NCI-H1092 treated with DMSO at 0.1 percent for 48 hours (cell line): ENCODE measurements around the gene SGTB.
A peak's percentile ranks its signal among the peaks of the same experiment; 100 is the strongest.
"Not testable (repeated sequence)": the region's sequence is repeated elsewhere in the genome, so short reads cannot be mapped to it uniquely, and the experiment has no call there.

Experiments
- DNase-seq: peaks from one replicate; lab custom pipeline; 2025; lab: John Stamatoyannopoulos, UW

Gene SGTB

DNA sequence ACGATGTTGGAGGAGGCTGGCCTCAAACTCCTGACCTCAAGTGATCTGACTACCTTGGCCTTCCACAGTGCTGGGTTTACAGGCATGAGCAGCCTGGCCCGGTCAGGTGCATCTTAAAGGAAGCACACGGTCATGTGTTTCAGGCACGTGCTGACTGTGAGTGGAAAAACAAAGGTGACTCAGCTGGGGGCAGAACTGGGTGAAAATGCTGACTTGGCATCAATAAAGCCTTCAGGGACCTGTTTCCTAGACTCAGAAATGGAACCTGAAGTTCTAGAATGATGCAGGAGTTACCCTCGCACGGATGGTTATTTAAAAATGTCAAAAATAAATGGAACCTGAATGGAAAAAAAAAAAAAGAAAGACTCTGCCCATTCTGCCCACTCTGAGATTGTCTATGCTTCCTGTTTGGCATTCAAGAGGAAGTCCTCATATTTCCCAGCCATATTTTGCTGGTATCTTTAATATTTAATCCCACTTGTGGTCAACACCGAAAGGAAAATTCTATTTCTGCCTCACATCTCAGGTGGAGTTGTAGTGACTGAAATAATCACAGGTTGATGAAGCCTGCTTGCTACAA is 12.4 kb upstream of the SGTB start:
- not testable (repeated sequence) for DNase-seq

DNA sequence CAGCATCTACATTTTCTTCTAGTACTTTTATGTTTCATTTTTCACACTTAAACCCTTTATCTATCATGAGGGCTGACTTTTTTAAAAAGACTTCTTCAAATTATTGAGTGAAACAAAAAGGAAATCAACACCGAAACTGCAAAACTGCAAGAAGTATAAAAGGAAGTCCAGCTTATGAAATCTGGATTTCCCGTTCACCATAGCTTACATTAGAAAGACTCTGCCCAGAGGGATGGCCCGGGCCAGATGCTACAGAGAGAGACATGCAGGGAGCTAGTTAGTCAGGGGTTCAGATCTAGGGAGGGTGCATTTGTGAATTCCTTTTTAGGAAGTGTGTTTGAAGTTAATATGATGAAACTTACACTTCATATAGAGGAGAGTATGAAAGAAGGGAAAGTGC is 10.1 kb upstream of the SGTB start:
- not testable (repeated sequence) for DNase-seq

DNA sequence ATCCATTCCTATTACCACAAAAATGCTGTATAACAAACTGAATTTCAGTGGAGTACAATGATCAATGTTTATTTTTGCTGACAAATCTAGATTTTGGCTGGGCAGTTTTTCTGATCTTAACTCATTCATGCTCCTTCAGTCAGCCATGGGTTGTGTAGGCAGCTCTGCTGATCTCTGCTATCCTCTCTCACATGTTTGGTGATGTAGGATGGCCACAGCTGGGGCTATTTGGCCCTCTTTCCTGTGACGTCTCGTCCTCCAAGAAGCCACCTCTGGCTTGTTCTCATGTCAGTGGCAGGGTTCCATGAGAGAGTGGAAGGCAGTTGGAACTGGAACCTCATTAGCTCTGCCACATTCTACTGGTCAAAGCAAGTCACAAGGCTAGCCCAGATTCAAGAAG is 9.0 kb upstream of the SGTB start:
- DNase-seq: no peak

DNA sequence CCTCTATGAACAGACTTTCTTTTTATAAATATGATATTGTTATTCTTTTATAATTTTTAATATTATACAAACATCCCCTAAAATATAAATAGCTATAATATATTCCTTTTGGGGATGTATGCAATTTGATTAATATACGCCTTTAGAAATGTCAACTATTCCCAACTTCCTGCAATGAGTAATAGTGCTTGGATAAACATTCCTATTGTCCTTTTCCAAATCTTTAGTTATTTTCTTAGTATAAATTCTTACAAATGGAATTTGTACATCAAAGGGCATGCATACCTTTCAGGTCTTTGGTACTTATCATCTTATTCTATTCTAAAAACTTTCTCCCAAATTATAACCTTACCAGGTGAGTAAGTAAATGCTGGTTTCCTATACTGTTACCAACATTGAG is 6.3 kb upstream of the SGTB start:
- DNase-seq: no peak

DNA sequence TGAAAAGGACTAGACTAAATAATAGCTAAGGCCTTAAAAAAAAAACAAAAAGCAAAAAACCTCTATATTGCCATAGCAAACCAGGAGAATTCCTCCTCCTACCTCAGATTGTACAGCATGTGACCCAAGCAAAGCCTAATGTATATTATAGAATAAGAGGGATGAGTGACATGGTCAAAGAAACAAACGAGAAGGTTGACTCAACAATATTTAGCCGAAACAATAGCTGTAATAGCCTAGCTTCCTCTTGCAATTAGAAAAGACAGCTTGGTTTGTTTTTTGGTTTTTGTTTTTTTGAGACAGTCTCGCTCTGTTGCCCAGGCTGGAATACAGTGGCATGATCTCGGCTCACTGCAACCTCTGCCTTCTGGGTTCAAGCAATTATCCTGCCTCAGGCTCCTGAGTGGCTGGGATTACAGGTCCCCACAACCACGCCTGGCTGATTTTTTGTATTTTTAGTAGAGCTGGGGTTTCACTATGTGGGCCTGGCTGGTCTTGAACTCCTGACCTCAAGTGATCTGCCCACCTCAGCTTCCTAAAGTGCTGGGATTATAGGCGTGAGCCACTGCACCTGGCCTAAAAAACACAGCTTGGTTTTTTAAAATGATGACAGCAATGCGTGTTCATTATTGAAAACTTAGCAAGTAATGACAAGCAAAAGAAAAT is 5.7 kb upstream of the SGTB start:
- no peak for DNase-seq

DNA sequence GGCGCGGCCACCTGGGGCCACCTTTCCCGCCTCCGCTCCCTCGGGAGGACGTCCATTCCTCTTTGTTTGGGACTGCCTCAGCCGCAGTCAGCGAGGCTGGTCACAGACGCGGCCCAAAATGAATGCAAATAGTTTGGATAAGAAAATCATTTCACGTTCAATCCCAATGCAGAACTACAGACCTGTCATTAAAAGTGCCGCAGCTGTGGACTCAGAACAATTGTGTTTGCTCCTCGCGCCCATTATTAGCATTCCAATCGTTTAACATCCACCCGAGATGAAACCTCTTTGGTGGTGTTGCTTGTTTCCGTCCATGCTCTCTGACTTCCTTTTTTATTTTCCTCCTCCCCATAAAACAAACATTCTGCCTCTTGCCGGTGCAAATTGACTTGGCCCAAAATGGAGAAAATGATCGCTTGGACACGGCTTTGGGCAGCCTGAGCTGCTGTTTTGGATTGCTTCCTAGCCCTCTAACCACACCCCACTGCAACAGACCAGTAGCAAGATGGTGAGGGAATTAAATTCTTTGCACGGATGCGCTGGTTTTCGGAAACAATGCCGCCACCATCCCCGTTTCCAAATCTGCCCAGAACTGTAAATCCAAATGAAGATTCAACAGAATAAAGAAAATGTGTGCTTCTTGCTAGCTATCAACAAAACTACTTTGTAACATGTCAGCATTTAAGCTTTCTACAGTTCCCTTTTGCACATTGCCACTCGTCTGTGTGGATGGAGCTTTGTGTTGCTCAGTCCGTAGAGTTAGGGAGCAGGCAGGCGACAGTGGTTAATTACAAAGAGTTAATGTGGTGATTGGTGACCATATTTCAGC is 880 bp upstream of the SGTB start:
- DNase-seq: peak; percentile 32

DNA sequence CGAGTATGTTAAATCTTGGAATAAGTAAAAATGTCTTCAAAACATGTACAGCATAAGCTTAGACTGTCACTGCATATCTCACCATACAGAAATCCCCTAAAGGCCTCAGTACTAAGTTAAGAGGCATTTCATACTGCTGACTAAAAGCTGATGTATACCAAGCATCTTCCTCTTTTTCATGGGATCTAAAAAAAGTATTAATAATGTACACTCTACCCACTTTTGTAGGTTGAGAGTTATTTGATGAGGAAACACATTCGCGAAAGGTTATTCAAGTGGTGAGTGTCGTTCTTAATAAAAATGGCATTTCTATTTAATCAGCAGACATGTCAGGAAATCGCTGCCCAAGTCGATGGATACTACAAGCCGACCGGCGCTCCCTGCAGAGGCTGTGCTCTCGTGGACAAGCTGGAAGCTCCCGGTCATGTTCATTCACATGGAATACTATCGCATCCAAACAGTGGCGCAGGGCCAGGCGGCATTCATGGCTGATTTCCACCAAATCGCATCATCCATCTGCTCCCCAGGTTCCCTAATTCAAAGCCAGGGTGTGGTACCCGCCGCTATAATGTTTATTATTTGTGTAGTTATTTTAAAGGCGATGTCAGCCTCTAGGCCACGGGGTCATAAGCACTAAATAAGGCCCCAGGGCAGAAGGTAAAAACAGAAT is 724 bp downstream of the SGTB start:
- peak; percentile 52 for DNase-seq

DNA sequence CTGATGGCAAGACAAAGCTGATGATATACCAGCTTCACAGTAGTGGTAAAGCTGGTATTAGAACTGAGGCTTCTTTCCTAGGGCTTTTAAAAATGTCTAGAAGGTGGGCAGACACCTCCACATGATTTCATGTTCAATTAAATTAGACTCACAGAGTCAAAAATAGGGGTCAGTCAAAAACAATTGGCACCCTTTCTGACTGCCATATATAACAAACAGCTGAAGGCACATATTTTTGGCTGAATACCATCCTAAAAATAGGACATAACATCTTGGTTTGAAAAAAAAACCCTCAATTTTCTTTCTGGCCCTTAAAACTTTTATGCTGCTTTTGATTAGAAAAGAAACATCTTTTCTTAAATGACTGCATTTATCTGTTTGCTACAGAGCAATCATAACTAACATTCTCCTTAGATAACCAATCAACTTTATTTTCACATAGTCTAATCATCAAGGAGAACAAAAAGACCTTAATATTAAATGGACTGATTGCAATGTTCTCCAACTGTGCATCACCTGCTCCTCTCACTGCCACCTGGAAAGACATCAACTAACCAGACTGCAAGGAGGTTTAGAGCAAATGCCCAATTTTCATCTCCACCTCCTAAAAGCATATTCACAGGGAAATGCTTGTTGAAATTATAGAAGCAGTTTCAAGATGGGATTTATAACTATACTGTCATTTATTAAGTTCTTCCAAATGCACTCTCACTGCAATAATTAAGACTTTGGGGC is 3.2 kb downstream of the SGTB start:
- no peak for DNase-seq

DNA sequence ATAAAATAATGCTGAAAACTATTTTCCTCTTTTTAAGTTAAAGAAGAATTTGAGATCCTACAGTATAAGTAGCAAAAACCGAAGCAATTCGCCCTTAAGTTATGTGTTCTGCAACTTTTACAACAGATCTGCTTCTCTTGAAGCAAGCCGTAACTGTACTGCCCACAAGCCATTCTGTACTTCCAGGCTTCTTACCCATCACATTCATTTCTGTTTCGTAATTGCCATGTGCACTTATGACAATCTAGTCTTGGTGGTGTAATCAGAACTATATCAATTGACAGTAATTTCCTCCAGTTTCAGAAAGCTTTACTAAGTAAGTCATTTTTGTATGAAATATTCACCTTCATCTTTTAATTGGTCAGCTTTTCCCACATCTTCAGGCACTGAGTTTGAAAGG is 13.8 kb downstream of the SGTB start:
- DNase-seq: no peak

DNA sequence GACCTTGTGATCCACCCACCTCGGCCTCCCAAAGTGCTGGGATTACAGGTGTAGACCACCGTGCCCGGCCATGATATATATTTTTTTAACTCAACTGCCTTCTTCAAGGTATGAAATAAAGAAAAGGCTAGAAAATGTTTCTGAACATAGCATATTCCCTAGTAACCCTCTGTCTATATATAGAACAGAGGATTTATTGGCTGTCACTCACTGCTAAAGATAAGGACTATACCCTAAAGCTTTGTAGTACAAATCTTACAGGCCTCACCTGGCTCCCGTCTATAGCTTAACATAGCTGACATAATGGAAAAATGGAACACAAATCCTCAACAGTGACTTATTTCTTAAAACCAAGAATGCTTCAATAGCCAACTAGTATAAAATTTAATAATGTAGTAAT is 14.2 kb downstream of the SGTB start:
- no peak for DNase-seq

DNA sequence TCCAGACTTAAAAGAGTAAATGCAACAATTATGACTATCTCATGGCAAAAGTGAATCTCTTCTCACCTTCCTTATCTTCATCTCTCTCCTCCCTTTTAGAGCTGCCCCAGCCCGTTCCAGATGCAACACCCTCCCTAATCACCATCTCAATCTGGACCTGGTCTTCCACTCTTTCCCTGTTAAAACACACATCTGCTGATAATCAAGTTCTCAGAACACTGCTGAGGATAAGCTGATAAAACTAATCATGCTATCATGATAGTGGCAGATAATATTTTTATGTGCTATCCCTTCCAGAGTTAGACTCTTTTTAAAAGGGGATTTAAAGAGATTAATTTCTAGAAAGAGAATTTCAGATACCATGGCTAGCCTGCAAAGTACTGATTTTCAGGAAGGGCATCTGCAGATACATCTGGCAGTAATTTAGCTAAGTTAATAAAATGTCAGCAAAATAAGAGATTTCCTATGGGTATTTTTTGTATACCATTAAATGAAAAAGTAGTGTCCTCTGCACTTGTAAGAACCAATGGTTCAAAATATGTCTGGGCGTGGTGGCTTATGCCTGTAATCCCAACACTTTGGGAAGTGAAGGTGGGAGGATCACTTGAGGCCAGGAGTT is 17.2 kb downstream of the SGTB start:
- DNase-seq: no peak

DNA sequence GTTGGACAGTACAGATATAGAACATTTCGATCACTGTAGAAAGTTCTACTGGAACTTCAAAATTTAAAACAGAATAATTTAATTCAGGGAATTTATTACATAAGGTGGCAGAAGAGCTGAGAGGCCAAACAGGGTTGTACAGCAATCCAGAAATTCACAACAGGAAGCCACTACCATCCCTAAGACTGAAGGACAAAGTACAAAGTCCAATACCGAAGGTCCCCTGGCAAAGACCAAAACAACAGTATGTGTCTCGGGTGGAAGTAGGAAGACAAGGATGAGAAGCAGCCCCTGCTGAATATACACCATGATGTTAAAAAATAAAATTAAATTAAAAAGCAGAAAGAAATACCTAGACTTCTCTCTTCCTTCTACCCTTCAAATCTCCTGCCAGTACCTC is 19.9 kb downstream of the SGTB start:
- no peak for DNase-seq

DNA sequence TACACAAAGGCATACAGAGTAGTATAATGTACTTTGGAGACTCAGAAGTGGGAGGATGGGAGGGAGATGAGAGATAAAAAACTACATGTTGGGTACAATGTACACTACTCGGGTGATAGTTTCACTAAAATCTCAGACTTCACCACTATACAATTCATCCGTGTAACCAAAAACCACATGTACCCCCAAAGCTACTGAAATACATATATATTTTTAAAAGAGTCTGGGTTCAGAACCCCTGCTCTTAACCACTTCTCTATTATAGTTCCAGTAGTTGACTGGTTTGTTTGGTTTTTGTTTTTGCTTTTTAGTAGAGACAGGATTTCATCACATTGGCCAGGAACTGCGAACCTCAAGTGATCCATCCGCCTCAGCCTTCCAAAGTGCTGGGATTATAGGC is 22.6 kb downstream of the SGTB start:
- no peak for DNase-seq

DNA sequence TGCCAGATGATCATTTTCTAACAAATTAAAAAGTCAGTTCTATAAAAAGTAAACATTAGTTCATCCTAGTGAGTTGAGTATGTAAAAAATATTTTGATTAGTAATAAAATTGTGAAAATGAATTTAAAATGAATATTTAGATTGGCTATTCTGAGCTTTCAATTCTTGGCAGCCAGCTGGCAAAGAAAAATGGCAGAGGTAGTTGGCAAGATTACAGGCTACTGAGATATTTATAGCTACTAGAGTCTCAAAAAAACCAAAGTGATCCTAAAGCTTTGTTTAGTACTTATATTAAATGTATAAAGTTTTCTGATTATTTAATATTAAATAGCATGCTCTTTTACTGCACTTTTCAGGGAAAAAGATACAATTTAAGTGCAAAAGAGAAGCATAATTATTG is 25.0 kb downstream of the SGTB start:
- DNase-seq: no peak

DNA sequence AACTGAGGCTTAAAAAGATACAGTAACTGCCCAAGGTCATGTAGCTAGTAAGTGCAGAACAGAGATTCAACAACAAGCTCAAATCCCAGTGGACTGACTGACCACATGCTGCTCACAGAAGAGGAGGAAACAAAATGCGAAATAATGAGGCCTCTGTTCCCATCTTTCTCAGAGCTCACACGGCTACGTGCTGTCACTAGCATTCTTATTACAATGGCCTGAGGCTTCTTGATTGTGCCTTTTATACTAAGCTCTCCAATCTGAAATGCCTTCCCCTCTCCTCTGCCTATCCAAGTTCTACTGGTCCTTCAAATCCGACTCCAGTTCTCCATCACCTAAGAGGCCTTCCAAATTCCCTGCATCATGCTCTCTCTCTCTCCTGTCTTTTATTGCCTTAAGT is 26.0 kb downstream of the SGTB start:
- DNase-seq: no peak

DNA sequence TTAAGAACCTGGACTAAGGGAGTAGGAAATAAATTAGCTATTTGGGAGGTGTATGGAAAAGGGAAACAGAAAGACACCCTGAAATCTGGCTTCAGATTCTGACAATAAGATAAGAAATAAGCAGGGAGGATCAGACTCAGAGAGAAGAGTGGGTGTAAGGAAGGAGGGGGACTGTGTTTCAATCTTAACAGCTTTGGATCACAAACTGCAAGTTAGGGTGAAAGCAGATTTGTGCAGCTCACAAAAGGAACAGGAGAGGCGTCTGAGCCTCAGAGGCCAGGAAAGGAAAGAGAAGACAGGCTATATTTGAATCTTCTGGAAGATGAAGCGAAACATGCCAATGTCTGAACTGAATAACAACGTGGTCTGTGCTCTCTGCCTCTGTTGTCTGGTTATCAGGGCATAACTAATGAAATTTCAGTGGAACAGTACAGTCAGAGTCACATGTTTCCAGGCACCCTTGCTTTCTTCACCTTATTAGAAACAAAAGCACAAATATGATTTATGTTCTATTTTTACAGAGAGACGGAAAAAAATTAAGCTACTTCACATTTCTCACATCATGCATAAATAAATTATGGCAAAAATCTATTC is 26.6 kb downstream of the SGTB start:
- no peak for DNase-seq

DNA sequence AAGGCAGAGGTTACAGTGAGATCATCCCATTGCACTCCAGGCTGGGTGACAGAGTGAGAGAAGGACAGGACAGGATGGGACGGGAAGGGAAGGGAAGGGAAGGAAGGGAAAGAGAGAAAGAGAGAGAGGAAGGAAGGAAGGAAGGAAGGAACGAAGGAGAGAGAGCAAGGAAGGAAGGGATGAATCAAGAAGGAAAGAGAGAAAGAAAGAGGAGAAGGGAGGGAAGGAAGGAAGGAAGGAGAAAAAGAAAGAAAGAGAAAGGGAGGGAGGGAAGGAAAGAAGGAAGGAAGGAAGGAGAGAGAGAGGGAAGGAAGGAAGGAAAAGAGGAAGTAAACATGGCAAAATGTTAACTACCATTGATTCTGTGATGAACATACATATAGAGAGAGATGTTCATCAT is 28.8 kb downstream of the SGTB start:
- DNase-seq: no peak

DNA sequence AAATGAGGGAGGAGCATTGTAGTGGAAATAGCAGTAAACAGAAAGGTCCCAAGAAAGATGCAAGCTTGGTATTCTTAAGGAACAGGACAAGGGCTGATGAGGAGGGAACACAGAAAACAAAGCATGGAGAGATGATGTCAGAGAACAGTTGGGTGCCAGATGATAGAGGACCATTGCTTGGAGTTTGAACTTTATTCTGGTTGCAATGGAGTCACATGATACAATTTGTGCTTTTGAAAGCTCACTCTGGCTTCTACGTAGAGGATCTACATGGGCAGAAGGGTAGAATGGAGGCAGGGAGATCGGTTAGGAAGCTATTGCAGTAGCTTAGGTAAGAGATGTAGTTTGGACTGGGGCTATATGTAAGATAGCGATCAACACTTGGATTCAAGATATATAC is 39.8 kb downstream of the SGTB start:
- DNase-seq: no peak

DNA sequence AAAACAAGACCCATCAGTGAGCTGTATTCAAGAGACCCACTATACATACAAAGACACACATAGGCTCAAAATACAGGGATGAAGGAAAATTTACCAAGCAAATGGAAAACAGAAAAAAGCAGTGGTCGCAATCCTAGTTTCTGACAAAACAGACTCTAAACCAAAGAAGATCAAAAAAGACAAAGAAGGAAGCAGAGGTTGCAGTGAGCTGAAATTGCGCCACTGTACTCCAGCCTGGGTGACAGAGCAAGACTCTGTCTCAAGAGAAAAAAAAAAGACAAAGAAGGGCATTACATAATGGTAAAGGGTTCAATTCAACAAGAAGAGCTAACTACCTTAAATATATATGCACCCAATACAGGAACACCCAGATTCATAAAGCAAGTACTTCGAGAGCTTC is 45.9 kb downstream of the SGTB start:
- not testable (repeated sequence) for DNase-seq

DNA sequence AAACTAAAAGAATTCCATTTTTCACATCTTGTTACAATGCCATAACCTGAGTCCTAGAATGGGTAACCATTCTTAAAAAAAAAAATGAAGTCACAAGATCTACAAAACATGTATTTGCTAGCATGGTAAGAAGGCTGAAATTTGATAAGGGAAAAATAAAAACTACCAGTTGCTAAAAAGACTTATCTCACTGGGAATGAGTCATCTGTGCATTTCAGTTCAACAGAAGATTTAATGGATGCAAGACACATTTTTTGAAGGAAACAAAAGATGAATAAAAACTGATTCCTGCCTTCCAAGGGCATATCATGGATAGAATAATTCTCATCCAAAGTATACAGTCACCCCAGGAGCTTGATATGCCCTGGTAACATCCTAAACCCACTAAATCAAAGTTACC is 47.2 kb downstream of the SGTB start:
- no peak for DNase-seq

DNA sequence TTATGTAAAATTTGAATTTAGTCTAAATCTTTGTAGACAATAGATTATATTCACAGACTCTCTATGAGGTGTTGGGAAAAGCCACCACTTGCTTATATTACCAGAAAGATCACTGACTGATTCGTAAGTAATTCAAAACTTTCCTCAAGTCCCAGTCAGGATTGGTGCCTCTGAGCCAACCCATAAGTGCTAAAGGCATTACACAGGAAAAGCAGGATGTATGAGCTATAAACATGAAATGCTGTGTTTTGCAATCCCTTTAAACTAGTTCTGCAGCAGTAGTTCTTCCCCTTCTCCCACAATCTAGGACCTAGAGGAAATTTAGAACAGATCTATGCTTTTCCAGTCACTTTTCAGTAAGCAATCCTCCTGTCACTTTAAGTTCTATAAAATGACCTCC is 49.1 kb downstream of the SGTB start:
- no peak for DNase-seq
